Measurements from ENCODE around the gene SERPINA3.

GRCh38 chr14:94583557-94583956 lies 28.6 kb upstream of the SERPINA3 start:
- no peak for TF ChIP-seq MYBL2 (CRISPR knock-in tag; IDR thresholded peaks at IDR 0.05)
- no peak for TF ChIP-seq CTCF (IDR thresholded peaks at IDR 0.05)
- no peak for TF ChIP-seq NR2C2 (CRISPR knock-in tag; IDR thresholded peaks at IDR 0.05)
- TF ChIP-seq ZNF671 (CRISPR knock-in tag; IDR thresholded peaks at IDR 0.05): no peak
